ENCODE measurements around the gene ADGRL2.

ADGRL2 gene

GRCh38 chr1:81989524-81989923 lies 188.8 kb downstream of the ADGRL2 start:
- no peak for TF ChIP-seq GATA1 (IDR thresholded peaks at IDR 0.05; ENCODE audit: low read depth, low read length)
- TF ChIP-seq POLR2A (IDR thresholded peaks at IDR 0.05; ENCODE audit: low read length) = no peak
- no peak for DNase-seq

- no peak for DNase-seq
- TF ChIP-seq POLR2A (IDR thresholded peaks at IDR 0.05; ENCODE audit: low read length) (no peak), GATA1 (IDR thresholded peaks at IDR 0.05; ENCODE audit: low read depth, low read length) (no peak)
Measured at GRCh38 chr1:81990241-81990640, 189.5 kb downstream of the ADGRL2 start.

GRCh38 chr1:81998165-81998564 lies 197.4 kb downstream of the ADGRL2 start:
- no peak for DNase-seq
- no peak for TF ChIP-seq GATA1 (IDR thresholded peaks at IDR 0.05; ENCODE audit: low read depth, low read length)
- TF ChIP-seq POLR2A (IDR thresholded peaks at IDR 0.05; ENCODE audit: low read length) = no peak

GRCh38 chr1:81999364-81999763 lies 198.6 kb downstream of the ADGRL2 start:
- no peak for DNase-seq

GRCh38 chr1:82000221-82000620 lies 199.5 kb downstream of the ADGRL2 start:
- TF ChIP-seq POLR2A (IDR thresholded peaks at IDR 0.05; ENCODE audit: low read length) (no peak), GATA1 (IDR thresholded peaks at IDR 0.05; ENCODE audit: low read depth, low read length) (no peak)
- DNase-seq = no peak

More at GRCh38 chr1:81999364-81999763, 198.6 kb downstream of the ADGRL2 start:
- TF ChIP-seq GATA1 (IDR thresholded peaks at IDR 0.05; ENCODE audit: low read depth, low read length) (no peak), POLR2A (IDR thresholded peaks at IDR 0.05; ENCODE audit: low read length) (no peak)

- DNase-seq = no peak
- TF ChIP-seq GATA1 (IDR thresholded peaks at IDR 0.05; ENCODE audit: low read depth, low read length) (no peak), POLR2A (IDR thresholded peaks at IDR 0.05; ENCODE audit: low read length) (no peak)
Measured at GRCh38 chr1:82001345-82001744, 200.6 kb downstream of the ADGRL2 start.

- no peak for DNase-seq
- TF ChIP-seq GATA1 (IDR thresholded peaks at IDR 0.05; ENCODE audit: low read depth, low read length) = no peak
- TF ChIP-seq POLR2A (IDR thresholded peaks at IDR 0.05; ENCODE audit: low read length) = no peak
Measured at GRCh38 chr1:82007804-82008203, 207.1 kb downstream of the ADGRL2 start.

GRCh38 chr1:82013702-82014101 lies 213.0 kb downstream of the ADGRL2 start:
- DNase-seq = no peak
- TF ChIP-seq POLR2A (IDR thresholded peaks at IDR 0.05; ENCODE audit: low read length) (no peak), GATA1 (IDR thresholded peaks at IDR 0.05; ENCODE audit: low read depth, low read length) (no peak)

GRCh38 chr1:82015444-82015843 lies 214.7 kb downstream of the ADGRL2 start:
- no peak for DNase-seq

GRCh38 chr1:82018319-82018718 lies 217.6 kb downstream of the ADGRL2 start:
- no peak for TF ChIP-seq GATA1 (IDR thresholded peaks at IDR 0.05; ENCODE audit: low read depth, low read length)
- no peak for TF ChIP-seq POLR2A (IDR thresholded peaks at IDR 0.05; ENCODE audit: low read length)
- no peak for DNase-seq

More at GRCh38 chr1:82015444-82015843, 214.7 kb downstream of the ADGRL2 start:
- no peak for TF ChIP-seq GATA1 (IDR thresholded peaks at IDR 0.05; ENCODE audit: low read depth, low read length)
- TF ChIP-seq POLR2A (IDR thresholded peaks at IDR 0.05; ENCODE audit: low read length) = no peak

- DNase-seq = no peak
- TF ChIP-seq POLR2A (IDR thresholded peaks at IDR 0.05; ENCODE audit: low read length) (no peak), GATA1 (IDR thresholded peaks at IDR 0.05; ENCODE audit: low read depth, low read length) (no peak)
Measured at GRCh38 chr1:82019508-82019907, 218.8 kb downstream of the ADGRL2 start.

GRCh38 chr1:82030830-82031229 lies 230.1 kb downstream of the ADGRL2 start:
- DNase-seq = no peak
- no peak for TF ChIP-seq GATA1 (IDR thresholded peaks at IDR 0.05; ENCODE audit: low read depth, low read length)
- TF ChIP-seq POLR2A (IDR thresholded peaks at IDR 0.05; ENCODE audit: low read length) = no peak

GRCh38 chr1:82032068-82032467 lies 231.3 kb downstream of the ADGRL2 start:
- TF ChIP-seq POLR2A (IDR thresholded peaks at IDR 0.05; ENCODE audit: low read length) = no peak
- TF ChIP-seq GATA1 (IDR thresholded peaks at IDR 0.05; ENCODE audit: low read depth, low read length) = no peak

GRCh38 chr1:82034812-82035211 lies 234.1 kb downstream of the ADGRL2 start:
- TF ChIP-seq POLR2A (IDR thresholded peaks at IDR 0.05; ENCODE audit: low read length) = no peak
- no peak for TF ChIP-seq GATA1 (IDR thresholded peaks at IDR 0.05; ENCODE audit: low read depth, low read length)
- no peak for DNase-seq

More at GRCh38 chr1:82032068-82032467, 231.3 kb downstream of the ADGRL2 start:
- DNase-seq = no peak

All from erythroblast (primary cell).